ENCODE measurements around the gene PRKCH.

The PRKCH gene

DNA sequence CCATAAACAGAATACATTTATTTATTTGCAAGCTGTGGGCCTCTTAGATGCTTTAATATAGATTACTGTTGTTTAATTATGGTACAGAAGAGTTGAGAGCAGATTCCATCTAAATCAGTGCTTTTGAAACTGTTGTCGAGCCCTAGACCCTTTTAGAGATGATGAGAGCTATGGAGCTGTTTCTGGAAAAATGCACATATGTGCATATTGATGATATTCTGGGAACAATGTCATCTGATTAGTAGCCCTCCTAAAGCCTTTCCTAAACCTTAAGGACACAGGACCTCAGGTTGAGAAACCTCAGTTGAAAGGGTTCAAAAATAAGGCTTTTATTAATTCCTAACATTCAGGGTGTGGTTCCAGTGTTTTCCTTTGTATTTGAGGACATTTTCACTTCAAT is 11.7 kb downstream of the PRKCH start:
- TF ChIP-seq CTCF (IDR thresholded peaks at IDR 0.05; ENCODE audit: low read depth, low read length, missing control alignments) = no peak

GRCh38 chr14:61334197-61334701 is 12.9 kb downstream of the PRKCH start:
- DNase-seq (ENCODE audit: extremely low read depth, low read depth) = no peak
- no peak overlapping the region for H3K4me3 ChIP-seq (replicated peaks; ENCODE audit: low read depth, low read length)
- TF ChIP-seq CTCF (IDR thresholded peaks at IDR 0.05; ENCODE audit: low read depth, low read length, missing control alignments) = no peak

More for the DNA sequence above, 11.7 kb downstream of the PRKCH start:
- DNase-seq (ENCODE audit: extremely low read depth, low read depth) = no peak
- no peak overlapping the region for H3K4me3 ChIP-seq (replicated peaks; ENCODE audit: low read depth, low read length)

- H3K4me3 ChIP-seq (replicated peaks; ENCODE audit: low read depth, low read length) = no peak overlapping the region
- TF ChIP-seq CTCF (IDR thresholded peaks at IDR 0.05; ENCODE audit: low read depth, low read length, missing control alignments) = no peak
- no peak for DNase-seq (ENCODE audit: extremely low read depth, low read depth)
These were observed 13.7 kb downstream of the PRKCH start for GRCh38 chr14:61335049-61335448.

DNA sequence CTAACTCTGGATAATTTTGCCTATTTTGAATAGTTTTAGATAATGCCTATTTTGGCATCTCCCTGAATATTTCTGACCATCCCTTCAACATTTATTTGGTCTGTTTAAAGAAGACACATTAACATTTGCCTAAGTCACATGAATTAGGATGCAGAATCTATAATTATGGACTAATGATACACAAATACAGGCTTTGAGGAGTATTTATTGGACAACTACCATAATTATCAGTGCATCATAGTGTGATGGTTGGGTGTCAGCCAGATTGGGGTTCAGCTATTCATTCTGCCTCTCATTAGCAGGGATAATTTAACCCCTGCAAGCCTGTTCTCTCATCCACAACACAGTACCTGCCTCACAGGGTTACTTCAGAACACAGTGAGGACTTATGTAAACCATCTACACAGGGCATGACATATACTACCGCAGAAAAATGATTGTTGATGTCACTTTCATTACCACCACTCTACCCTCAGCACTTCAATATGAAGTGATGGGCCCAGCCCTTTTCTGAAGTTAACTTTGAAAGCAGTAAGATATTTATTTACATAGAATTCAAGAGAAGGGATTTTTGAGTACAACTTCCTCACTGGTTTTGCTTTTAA is 14.4 kb downstream of the PRKCH start:
- no peak for TF ChIP-seq CTCF (IDR thresholded peaks at IDR 0.05; ENCODE audit: low read depth, low read length, missing control alignments)
- no peak overlapping the region for H3K4me3 ChIP-seq (replicated peaks; ENCODE audit: low read depth, low read length)
- DNase-seq (ENCODE audit: extremely low read depth, low read depth) = no peak

DNA sequence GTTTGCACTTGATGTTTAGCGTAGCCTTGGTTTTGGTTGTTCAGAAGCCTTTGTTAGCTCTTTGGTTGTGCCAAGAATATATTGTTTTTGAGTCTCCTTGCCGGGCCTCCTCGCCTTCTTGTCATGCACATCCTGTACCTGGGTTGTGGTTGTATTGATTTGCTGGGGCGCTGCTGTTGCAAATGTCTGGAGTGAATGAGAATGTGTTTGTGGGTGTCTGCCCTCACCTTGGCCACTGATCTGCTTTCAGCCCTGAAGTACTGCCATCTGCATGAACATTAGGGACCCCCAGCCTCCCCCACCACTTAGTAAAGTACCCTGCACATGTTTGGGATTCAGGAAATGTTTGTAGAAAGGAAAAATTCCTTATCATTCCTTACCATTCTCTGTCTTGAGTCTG is 16.5 kb downstream of the PRKCH start:
- TF ChIP-seq CTCF (IDR thresholded peaks at IDR 0.05; ENCODE audit: low read depth, low read length, missing control alignments) = no peak
- H3K4me3 ChIP-seq (replicated peaks; ENCODE audit: low read depth, low read length) = no peak overlapping the region
- no peak for DNase-seq (ENCODE audit: extremely low read depth, low read depth)

GRCh38 chr14:61338457-61338856 is 17.1 kb downstream of the PRKCH start:
- DNase-seq (ENCODE audit: extremely low read depth, low read depth) = no peak
- H3K4me3 ChIP-seq (replicated peaks; ENCODE audit: low read depth, low read length) = no peak overlapping the region
- no peak for TF ChIP-seq CTCF (IDR thresholded peaks at IDR 0.05; ENCODE audit: low read depth, low read length, missing control alignments)
